Measurements from ENCODE around the gene RAB3IL1.

RAB3IL1 gene

DNA sequence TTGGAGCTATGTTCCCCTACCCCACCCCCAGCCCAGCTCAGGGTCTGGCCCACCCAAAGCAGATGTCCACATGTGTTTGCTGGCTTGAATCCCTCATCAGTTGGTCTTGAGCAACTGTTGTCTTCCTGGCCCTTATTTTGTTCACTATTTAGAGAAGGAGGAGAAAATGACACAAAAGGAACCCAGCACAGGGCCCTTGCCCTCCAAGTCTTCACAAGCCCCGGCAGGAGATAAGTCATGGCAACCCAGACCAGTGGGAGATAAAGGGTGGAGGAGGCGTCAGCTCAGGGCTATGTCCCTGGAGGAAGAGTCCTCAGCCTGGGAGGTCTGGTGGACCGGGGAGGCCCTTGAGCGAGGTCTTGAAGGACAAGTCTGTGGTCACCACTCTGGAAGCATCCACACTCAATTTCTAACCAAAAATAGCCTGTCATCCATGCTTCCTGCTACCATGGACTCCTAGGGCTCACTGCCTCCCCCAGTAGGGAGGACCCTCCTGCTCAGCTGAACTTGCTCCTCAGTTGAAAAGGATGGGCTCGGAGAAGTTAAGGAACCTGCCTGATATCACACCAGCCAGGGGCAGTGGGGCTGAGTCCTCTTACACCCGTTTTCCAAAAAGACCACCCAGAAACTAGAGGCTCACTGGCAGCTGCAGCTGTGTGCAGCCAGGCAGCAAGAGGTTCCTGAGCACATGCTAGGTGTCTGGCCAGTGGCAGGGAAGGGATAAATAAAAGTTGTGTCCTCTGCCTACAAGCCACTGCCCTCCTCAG lies 1.8 kb upstream of the RAB3IL1 start:
- DNase-seq (ENCODE audit: low read depth): no peak

DNA sequence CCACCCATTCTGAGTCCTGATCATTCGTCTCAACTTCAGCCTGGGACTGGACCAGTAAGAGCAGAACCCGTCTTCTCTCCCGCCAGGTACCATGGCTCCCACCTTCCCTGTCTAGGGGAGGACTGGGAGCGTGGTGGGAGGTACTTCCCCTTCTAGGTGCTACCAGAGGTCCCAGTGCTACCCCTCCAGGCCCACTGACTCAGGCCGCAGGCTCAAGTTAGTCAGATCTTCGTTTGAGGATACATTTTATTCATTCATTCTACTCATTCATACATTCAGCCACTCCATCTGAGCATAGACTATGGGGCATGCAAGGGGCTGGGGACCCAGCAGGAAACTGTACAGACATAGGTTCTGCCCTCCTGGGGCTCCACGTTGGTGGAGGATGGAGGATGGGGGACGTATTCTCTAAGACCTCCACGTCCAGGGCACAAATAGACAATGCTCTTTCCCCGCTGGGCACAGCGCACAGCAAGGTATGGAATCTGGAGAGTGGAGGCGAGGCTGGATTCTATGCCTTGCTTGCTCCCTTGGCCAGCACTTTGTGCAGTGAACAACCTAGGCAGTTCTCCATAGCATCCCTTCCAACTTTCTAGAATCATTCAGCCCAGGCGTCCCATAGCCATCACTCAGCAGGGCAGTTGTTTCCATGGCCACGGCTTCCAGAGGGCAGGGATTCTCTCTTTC lies 1.0 kb upstream of the RAB3IL1 start:
- DNase-seq (ENCODE audit: low read depth): no peak

DNA sequence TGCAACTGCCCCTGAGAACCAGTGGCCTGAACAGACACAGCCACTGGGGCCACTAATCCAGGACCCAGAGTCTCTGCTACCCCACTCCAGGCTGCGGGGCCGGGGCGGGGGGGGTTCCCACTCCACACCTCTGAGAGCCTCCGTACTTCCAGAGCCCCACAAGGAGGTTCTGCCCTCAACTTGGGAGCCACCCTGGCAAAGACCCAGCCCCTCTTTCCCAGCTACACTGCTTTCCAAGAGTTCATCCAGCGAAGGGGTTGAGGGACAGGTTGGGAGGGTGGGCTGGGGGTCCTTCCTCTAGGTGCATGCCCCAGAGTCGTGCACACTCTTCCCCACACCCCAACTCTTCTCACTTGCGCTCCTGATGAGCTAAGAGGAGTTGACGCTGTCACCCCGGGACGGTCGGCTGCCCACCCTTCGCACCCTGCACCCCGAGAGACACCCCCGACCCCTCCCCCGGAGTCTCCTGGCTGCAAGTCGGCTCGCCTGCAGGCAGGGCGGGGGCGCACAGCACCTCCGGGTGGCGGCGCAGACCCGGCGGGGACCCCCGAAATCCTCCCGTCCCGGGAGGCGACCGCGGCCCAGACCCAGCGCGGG lies 531 bp downstream of the RAB3IL1 start:
- DNase-seq (ENCODE audit: low read depth): no peak

DNA sequence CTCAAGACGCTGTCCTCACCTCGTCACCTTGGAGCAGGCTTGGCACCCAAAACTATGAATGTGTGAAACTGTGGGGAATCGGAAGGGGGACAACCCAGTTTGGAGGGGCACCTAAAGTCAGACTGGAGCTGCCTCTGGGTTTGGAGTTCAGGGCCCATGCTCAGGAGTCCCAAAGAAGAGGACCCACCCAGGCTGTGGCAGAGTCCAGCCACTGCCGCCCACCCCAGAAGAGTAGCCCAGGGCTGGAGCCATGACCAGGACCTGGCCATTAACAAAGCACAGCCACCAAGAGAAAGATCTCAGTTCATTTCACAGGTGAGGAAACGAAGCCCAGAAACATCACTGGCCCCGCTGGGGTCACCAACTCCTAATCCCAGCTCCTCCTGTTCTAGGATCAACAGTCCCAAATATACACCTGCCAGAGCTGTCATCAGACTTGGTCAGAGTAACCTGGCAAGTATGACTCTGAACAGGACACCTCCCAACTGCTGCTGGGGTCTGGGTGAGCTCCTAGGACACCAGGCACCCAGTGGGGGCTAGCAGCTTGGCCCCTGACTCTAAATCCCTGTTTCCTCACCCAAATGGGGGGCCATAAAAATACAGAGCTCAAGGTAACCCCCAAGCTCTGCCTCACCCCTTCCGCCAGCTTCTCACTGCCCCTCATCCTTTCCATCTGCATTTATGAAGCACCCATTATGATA lies 2.7 kb downstream of the RAB3IL1 start:
- no peak for DNase-seq (ENCODE audit: low read depth)

DNA sequence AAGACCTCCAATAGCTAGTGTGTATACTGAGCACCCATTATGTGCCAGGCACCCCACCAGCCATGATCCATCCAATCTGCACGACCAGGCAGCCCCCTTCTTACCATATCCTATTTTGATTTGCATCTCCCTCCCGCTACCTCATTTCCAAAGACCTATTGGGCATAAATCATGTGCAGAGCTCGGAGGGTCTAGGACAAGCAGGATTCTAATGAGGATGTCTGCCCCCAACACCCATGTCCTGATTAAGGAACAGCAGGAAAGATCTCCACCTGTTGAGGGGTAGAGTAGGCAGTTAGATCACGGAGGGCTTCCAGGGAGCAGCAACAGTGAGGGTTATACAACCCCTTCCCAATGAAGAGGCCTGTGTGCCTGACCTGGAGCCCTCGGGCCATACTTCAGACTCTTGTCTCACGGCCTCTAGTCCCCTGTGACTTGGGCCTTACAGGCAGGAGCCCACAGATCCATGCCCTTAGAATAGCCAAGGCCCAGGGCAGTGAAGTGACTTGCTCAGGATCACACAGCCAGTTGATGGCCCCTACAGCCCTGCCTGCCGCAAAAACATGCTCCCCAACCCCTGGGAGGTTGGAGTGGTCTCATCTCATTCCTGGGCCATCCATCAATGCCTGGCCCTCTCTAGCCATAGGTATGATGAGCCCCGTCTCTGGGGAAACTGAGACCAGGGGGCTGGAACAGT lies 3.5 kb downstream of the RAB3IL1 start:
- DNase-seq (ENCODE audit: low read depth): no peak

DNA sequence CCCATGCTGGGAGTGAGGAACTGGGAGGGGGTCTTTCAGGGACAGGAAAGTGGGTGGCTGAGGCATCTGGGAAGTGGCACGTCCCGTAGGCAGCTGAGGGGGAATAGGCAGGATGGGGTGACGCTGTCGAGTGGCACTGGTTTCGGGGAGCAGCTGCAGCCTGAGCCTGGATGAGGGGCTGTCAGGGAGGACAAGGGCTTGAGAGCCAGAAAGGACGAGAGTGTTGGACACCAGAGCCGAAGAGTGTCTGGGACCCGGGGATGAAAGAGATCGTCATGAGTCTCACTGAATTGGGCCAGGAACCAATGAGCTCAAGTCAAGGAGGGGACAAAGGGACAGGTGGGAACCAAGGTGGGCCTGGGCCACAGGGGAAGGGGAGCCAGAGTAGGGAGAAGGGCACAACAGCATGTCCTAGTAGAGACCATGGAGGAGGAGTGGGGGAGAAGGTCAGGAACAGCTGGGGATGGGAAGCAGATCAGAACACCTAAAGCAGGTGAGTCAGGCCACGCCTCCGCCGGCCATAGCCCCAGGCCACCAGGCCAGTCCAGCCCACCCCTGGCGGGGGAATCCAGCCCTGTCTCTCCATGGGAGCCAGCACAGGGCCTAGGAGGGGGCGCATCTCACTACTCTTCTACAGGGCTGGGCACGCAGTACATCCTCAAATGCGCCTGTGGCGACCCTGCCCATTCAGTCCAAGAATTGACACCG lies 4.2 kb downstream of the RAB3IL1 start:
- DNase-seq (ENCODE audit: low read depth): no peak

DNA sequence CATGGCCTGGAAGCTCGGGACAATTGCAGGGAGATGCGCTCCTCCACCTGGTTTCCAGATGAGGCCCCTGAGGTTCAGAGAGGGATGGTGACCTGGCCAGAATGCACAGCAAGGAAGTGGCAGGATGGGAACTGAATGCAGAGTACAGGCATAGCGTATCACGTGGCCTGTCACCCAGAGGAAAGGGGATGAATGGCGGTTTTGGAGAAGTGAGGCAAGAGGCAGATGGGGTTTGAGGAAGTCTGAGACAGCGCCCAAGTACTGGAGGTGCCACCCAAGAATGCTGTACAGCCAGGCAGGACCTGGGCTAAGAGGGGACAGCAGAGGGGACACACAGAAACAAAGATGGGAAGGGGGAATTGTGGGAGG lies 4.9 kb downstream of the RAB3IL1 start:
- DNase-seq (ENCODE audit: low read depth): no peak

DNA sequence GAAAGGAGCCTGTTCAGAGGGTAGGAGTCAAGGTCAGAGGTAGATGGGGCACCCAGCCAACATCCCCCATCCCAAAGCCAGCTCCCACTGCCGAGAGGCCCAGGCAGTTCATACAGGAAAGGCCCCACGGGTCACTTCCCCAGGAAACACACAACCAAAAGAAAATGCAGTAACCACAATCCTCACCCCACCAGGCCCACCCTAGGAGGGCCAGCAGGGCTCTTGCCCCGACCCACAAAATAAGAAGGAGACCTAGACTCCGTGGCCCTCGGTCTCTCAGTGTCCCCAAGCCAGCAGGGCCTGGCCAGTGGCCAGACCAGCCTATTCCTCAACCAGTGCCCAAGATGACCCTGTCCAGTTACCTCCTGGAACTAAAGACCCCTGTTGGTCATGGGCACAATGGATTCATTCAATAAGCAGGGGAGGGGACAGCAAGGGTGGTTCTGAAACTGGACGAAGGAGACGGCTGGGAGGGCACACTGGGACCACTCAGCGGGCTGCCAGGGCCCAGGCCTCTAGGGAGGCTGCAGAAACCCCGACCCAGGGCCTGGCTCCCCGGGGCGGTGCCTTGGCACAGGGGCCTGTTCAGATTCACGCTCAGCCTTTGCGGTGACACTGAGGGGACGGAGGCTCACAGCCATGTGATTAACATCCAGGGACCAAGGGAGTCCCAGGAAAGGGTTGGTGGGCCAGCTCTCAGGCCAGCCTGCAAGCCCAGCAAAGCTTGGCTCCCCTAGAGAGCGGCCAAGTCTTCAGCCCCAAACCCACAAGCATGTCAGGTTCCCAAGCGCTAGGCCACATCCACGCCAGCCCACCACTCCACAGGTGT lies 5.5 kb downstream of the RAB3IL1 start:
- no peak for DNase-seq (ENCODE audit: low read depth)

DNA sequence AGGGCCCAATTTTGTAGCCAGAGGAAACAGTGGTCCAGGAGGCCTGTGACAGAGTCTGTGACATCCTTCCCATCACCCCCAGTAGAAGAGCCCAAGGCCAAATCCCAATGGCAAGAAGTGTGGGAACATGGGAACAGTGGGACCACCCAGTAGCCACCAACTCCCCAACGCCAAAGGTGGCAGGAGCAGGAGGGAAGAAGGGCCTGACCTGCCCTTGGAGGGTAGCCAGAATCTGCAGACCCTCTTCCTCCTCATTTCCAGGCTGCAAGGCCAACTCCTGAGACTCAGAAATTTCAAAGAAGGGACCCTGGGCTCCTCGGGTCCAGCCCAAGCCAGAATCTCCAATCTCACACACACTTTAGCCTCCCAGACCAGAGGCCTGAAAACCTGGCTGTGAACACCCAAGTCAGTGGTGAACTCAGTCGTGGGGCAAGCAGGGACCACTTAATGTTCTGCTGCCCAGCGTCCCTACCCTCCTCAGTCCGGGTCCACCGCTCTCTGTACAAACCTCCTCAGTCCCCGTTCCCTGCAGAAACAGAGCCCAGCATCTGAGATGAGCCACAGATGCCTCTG lies 6.2 kb downstream of the RAB3IL1 start:
- no peak for DNase-seq (ENCODE audit: low read depth)

DNA sequence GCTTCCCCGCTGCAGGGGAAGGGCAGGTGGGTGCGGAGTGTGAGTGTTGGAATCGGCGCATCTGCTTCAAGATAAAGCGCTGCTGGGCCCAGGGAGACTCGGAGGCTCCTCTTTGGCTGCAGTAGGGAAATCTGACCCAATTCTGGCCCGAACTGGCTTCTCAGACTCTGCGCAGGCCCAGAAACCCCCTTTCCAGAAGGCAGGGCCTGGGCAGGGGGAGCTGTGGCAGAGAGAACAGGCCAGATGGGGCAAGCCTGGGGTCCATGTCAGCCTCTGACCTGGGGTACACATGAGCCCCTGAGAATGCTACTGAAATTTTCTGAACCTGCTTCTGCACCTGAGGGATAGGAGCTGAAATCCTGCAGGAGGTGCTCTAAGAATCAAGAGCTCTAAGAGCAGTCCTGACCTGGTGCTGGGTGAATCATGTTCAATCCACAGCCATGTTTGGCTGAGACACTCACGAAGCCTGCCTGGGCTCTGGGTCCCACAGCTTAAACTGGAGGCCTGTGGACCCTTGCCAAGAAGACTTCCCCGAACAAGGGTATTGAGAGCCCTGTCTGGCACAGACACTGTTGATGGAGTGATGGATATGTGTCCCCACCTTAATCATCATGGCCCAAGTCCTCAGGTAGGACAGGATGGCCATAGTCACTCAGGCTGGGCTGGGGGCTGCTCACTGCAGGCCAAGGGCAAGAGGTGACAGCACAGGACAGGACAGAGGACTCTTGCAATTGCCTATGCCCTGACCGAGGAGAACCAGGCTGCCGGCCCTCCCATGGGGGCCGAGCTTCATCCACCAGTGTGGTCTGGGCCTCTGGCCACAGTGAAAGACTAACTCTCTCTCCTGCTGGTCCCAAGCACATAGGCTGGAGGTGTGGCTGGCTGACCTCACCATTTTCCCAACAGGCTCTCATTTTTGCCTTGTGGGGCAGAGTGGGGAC lies 6.9 kb downstream of the RAB3IL1 start:
- no peak for DNase-seq (ENCODE audit: low read depth)

DNA sequence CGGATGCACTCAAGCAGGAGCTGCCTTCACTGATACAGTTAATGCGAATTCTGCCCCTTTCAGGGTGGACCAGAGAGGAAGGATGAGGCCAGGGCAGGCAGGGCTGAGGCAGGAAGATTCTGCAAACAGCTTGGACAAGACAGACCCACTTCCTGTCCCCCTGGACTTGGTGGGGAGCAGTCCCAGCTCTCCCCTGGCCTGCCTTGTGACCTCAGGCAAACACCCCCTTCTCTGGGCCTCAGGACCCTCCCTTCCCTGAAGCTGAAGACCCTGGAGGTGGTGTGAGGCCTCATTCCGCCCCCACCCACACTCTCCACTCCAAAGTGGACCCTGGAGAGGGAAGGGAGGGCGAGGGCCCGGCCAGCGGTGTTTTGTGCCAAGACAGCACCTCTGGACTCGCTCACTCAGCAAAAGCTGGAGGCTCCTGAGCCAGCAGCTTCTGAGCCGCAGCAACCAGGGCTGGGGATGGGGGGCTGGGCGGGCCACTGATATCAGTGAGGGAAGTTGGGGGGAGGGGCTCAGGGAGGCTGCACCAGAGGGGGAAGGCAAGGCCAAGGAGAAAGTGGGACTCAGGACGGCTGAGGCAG lies 8.5 kb downstream of the RAB3IL1 start:
- no peak for DNase-seq (ENCODE audit: low read depth)

DNA sequence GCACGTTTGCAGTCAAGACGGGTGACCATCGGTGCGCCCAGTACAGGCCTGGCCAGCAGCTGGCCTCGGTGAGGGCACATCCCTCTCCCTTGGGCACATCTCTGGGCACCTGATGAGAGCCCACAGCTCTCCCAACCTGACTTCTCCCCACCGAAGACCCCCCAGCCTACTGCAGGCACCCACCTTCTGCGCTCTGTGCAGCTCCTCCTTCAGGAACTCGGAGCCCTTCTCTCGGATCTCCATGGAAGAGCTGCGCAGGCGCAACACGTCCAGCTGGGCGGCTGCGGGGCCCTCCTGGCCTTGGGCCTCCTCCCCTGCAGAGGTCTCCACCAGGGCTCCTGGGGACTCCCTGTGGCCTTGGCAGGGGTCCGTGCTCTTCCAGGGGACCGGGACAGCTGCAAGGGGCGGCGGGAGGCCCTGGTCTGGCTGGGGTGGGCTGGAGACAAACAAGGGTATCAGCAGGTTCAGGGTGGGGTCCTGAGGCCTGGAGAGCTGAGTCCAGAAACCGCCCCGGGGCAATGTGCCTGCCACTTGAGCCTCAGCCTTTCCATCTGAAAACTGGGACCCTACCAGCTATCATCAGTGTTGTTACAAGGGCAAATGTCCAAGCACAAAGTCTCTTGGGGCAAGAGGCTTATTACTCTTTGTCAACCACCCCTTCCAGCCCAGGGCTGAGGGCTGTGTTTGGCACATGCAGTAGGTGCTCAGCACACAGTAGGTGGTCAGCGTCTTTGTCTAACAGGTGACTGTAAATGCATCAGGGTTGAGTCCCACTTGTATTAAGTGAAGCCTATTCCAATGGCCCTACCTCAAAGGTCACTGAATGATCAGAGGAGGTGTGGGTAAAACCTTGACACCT lies 9.3 kb downstream of the RAB3IL1 start:
- no peak for DNase-seq (ENCODE audit: low read depth)

DNA sequence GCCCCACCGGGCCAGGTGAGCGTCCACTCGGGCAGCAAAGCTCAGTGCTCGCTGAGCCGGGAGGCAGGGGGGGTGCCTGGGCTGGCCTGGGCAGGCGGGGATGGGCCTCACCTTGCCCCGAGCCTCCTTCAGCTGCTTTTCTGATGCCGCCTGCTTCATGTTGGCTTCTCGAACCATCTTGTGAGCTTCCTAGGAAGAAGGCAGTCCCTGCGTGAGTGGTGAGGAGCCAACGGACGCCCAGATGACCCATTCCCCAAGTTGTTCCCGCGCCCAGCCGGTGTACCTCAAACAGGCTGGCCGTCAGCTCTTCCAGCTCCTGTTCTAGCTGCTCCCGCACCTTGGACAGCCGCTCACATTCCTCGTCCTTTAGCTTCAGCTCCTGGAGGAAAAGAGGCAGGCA lies 10.1 kb downstream of the RAB3IL1 start:
- no peak for DNase-seq (ENCODE audit: low read depth)

DNA sequence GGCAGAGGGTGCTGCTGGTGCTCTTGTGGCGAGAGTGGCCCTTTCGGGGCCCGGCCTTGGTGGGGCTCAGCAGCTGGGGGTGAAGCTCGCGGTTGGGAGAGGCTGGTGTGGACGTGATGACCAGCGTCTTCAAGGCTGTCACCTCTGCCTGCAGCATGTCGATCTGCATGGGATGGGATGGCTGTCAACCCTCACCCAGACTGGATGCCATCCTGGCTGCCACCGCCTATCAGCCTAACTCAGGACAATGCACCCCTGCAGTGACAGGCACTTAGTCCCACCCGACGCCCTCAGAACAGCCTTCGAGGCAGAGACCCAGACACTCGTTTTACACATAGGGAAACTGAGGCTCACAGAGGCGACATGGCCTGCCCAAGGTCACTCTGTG lies 10.8 kb downstream of the RAB3IL1 start:
- DNase-seq (ENCODE audit: low read depth): no peak

DNA sequence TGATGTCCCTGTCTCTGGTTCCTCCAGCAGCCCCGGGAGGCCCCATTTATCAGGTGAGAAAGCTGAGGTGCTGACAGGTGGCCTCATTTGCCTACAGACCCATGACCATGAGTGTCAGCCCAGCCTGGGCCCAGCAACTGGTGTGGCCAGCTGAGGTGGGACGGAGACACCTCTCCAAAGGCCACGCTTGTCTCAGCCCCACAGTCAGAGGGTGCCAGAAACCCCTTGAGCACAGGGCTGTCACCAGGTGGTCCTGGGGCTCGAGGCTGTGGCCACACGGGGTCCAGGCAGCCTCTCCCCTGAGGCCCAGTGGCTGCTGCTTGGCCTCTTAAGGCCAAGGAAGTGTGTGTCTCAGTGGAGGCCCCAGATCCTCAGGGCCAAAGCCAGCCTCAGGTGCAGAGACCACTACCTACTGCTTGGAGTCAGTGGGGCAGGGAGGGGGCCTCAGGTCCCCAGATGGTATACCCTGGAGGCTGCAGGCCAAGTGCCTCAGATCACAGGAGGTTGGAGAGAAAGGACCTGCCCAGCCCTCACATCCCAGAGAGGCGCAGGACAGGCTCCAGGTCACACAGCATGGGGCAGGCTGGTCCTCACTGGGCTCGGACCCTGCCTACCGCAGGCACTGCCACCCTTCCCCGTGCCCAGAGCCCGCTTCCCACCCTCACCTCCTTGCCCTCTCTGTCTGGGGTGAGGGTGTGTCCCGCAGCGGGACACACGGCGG lies 11.4 kb downstream of the RAB3IL1 start:
- no peak for DNase-seq (ENCODE audit: low read depth)

DNA sequence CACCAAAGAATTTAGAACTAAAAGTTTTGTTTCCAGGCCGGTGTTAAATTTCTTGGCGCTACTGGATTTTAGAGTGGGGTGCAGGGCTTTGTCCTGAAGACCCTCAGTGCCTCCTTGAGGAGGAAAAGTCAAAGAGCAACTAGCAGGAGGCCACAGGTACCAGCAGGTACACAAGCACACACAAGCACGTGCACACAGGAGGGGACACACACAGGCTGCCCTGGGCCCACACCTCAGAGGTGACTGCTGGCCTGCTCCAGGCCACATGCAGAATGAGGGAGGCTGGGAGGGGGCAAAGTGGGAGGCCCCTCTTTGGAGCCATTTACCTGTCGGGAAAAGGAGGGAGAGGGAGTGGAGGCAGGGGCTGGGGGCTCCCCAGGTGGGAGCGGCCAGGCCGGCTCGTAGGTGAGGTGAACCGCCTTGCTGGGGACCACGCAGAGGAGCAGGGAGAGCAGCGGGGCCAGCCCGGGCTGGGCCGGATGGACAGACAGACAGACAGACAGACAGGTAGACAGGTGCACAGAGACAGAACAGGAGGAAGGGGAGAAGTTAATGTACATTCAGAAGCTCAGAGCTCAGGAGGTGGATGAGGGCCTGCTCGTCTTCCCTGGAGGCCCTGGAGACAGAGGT lies 12.2 kb downstream of the RAB3IL1 start:
- no peak for DNase-seq (ENCODE audit: low read depth)
